Subcutaneous adipose tissue (tissue), 4 donors: ENCODE results near the gene NOS1AP. TPM values are rescaled to one million over a fixed set of nuclear protein-coding genes. Genes with fewer than 3 reads are reported as not detected.

Experiments used
- total RNA-seq, 4 donors: library from RNA; depleted of rRNA; stranded (reverse); fragments of >200 nt; gene quantifications; one replicate each; pipeline ENCODE4 v1.1.0, GENCODE V29; 2016
- TF ChIP-seq, protein P1 (sequence below): fragments of 450-650 bp; IDR thresholded peaks from one replicate; pipeline ENCODE4 v1.5.1; 2016; ENCODE audit warnings: low read depth, mild to moderate bottlenecking, control low read depth, antibody characterized with exemption, moderate library complexity

Gene NOS1AP
- total RNA-seq, 4 donors from 2014 or later, result 0.51 to 5.1 (median 0.96) TPM

DNA sequence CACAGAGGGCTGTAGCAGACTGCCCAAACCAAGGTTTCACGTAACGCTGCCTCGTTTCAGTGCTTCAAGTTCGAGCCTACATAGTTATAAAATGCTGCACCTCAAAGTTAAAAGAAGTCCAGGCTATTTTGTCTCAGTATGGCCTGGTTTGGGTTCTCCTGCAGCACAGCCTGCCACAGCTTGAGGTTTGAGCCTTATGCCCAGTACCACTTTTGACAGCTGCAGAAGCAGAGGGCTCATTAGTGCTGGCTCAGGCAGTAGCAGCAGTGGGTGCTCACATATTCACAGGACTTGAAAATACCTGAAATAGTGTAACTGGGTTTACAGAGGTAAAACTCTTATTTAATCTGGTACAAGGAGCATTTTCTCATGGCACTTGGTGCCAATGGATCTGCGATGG, 291.9 kb downstream of the NOS1AP start:
- TF ChIP-seq, protein P1, sequence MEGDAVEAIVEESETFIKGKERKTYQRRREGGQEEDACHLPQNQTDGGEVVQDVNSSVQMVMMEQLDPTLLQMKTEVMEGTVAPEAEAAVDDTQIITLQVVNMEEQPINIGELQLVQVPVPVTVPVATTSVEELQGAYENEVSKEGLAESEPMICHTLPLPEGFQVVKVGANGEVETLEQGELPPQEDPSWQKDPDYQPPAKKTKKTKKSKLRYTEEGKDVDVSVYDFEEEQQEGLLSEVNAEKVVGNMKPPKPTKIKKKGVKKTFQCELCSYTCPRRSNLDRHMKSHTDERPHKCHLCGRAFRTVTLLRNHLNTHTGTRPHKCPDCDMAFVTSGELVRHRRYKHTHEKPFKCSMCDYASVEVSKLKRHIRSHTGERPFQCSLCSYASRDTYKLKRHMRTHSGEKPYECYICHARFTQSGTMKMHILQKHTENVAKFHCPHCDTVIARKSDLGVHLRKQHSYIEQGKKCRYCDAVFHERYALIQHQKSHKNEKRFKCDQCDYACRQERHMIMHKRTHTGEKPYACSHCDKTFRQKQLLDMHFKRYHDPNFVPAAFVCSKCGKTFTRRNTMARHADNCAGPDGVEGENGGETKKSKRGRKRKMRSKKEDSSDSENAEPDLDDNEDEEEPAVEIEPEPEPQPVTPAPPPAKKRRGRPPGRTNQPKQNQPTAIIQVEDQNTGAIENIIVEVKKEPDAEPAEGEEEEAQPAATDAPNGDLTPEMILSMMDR, result no peak

DNA sequence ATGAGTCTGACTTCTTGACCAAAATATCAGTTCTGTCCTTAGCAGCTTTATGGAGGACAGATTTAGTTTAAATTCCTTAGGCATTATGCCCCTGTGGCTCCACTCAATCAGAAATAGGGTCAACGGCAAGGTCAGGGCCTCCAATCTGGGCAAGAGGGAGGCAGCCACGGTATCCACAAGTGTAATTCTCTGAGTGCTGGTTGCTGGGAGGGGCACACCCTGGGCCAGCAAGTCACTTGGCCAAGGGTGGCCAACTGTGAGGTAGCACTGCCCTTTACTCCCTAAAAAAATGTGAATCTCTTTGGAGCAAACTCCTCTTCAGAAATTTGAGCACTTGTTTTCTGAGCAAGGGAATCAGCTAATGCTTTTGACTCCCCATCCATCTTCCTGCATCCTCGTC, 294.3 kb downstream of the NOS1AP start:
- TF ChIP-seq, protein P1, result no peak

DNA sequence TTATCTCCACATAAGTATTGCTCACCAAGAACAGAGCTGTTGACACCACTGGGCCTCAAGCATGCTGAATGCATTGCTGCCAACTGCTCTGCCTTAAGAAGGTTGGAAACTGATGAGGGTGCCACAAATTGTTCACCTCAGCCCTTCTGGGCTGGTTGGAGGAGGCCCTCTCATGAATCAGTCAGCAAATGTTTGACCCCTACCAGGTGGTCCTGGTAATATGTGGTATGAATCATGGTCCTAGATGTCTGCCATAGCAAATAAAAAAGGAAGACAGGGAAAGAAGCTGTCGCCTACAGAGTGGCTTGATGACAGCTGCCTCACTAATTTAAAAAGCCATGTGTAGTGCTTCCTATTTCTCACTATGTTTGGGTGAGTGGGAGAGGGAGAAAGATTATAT, 295.0 kb downstream of the NOS1AP start:
- TF ChIP-seq, protein P1, result no peak

DNA sequence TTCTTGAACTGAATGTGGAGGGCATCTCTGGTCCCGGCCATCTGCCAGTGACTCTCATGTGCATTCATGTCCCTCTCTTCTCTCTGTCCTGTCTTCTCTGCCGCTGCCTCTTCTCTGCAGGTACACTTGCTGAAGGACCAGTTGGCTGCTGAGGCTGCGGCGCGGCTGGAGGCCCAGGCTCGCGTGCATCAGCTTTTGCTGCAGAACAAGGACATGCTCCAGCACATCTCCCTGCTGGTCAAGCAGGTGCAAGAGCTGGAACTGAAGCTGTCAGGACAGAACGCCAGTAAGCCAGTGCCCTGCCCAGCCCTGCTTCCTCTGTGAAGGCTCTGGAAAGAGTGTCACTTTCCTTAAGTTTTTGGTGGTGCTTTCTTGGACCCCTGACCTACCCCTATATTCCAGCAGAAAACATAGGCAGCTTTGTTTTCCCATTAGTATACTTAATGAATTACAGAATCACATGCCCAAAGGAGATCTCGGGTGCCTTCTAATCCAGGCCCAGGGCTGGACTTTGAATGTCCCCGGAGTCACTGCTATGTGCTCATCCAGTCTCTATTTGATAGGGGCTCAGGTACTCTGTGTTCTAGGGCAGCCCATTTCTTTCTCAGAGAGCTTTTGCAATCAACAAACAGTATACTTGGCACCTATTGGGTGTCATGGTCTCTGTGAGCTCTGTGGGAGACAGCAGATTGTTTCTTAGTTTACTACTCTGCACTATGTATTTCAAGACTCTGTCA, 296.0 kb downstream of the NOS1AP start:
- TF ChIP-seq, protein P1, result no peak

DNA sequence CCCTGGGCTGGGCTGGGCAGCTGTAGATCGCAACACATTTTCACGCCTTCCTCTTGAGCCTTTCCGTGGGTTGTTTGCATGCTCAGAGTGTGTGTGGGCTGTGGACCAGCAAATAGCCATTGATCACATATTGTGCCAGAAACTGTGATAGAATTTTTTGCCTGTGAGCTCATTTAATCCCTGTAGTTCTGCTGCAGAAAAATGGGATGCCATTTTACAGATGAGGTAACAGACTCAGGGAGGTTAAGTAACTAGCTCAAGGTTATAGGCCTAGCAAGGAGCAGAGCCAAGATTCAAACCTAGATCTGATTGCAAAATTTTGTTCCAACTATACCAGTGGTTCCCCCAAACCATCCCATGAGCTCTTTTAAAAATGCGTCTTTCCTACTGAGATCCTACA, 296.7 kb downstream of the NOS1AP start:
- TF ChIP-seq, protein P1, result no peak

DNA sequence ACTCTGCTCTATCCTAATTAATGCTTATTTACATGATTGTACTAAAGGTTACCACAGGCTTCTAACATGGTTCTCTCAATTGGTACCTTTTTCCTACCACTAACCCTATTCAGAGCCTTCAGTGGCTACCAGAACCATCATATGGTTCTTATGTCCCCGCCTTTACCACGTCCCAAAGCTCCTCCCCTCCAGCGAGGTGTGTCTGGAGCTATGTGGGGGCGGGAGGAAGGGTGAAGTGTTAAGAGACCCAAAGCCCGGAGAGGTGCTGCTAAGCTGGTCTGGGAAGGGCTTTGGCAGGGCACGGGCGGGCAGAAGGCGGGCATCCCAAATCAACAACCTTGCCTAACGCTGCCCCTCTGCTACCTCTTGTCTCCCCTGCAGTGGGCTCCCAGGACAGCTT, 297.2 kb downstream of the NOS1AP start:
- TF ChIP-seq, protein P1, result no peak

DNA sequence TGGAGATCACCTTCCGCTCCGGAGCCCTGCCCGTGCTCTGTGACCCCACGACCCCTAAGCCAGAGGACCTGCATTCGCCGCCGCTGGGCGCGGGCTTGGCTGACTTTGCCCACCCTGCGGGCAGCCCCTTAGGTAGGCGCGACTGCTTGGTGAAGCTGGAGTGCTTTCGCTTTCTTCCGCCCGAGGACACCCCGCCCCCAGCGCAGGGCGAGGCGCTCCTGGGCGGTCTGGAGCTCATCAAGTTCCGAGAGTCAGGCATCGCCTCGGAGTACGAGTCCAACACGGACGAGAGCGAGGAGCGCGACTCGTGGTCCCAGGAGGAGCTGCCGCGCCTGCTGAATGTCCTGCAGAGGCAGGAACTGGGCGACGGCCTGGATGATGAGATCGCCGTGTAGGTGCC, 297.6 kb downstream of the NOS1AP start:
- TF ChIP-seq, protein P1, result no peak
